DMS114 treated with DMSO at 0.1 percent for 48 hours (cell line): ENCODE data around the gene CDH5.

ENCODE experiments used
- DNase-seq: peaks from one replicate; lab custom pipeline; 2025; ENCODE audit not compliant: unreplicated experiment; lab: John Stamatoyannopoulos, UW

CDH5 gene

DNA sequence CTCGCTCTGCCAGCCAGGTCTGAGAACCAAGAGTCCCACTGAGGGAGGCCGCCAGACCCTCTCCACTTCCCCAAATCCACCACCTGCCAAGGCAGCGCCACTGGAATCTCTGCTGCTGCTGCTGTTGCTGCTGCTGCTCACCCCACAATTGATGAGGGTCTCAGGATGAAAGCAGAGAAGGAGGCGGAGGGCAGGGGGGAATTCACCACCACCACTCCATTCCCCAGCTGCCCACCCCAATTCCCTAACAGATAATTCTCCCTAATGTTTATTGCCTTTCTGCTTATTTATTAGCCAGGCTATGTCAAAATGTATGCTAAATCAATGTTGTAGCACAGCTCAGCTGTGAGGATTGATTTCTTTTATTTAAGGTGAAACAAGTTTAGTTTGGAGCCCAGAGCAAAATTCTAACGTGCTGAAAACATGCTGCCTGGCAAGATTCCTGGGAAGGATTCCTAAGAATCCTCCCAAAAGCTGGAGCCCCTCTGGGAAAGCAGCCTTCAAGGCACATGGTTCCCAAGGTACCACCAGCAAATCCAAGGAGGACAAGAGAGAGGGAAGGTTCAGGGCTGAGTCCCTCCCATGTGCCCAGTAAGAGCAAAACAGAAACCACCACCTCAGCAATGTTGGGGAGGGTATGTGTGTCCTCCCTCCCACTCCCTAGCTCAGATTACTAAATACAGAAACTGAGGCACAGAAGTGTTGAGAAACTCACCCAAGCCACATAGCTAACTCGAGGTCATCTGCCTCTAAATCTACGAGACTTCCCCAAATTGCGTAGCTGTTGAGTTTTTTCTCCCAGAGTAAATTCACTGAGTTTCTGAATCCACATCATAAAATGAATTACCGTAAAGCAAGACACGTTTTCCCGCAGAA is 12.2 kb upstream of the CDH5 start:
- no peak for DNase-seq

DNA sequence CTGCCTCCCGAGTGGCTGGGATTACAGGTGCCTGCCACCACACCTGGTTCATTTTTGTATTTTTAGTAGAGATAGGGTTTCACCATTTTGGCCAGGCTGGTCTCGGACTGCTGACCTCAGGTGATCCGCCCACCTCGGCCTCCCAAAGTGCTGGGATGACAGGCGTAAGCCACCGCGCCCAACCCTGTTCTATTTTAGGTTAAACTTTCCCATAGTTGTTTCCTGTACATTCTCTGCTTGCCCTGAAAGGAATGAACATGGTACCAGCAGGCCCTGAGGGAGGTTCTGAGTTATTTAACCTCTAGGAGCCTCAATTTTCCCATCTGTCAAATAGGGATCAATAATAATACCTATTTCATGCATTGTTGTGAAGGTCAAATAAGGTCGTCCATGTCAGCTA is 11.0 kb upstream of the CDH5 start:
- no peak for DNase-seq

DNA sequence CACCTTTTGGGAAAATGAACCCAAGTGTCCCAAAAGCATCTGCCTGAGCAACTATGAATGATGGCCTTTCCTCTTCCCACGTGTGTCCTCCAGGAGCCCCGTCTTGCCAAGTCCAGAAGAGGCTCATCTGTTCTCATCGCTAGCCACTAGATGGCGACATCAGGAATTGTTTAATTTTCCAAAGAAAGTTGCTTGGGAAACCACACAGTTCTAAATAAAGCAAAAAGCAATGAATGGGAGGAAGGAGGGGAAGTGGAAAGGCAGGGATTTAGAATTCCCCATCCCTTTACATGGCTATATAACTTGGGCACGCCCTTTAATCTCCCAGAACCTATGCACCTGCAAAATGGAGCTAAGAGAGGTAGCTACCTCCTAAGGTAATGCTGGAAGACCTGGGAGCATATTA is 9.0 kb upstream of the CDH5 start:
- peak; percentile 78 for DNase-seq

DNA sequence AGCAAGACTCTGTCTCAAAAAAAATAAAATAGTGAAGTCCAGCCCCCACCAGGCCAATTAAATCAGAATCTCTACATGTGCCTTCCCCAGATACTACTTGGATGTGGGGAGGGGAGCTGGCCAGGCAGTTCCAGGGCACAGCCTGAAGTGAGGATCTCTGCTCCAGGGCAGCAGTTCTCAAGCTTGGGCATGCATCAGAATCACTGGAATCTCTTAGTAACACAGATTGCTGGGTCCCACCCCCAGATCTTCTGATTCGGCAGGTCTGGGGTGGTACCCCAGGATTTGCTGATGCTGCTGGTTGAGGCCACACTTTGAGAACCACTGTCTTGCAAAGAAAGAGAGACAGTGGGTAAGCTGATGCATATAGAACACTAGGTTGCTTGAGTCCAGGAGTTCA is 8.3 kb upstream of the CDH5 start:
- DNase-seq, result no peak

DNA sequence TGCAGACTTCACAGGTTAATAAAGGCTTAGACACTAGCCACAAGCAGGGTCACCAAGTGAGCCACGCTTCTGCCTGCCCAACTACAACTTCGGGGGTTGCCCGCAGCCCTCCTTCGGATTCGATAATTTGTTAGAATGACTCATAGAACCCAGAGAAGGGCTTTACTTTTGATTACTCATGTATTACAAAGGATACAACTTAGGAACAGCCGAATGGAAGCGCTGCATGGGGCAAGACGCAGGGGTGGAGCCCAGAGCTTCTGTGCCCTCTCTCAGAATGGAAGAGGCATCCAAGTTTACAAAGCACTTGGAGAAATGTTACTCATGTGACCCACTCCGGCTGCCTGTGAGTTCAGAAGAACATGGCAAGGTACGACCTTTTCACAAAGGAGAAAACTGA is 7.5 kb upstream of the CDH5 start:
- no peak for DNase-seq

DNA sequence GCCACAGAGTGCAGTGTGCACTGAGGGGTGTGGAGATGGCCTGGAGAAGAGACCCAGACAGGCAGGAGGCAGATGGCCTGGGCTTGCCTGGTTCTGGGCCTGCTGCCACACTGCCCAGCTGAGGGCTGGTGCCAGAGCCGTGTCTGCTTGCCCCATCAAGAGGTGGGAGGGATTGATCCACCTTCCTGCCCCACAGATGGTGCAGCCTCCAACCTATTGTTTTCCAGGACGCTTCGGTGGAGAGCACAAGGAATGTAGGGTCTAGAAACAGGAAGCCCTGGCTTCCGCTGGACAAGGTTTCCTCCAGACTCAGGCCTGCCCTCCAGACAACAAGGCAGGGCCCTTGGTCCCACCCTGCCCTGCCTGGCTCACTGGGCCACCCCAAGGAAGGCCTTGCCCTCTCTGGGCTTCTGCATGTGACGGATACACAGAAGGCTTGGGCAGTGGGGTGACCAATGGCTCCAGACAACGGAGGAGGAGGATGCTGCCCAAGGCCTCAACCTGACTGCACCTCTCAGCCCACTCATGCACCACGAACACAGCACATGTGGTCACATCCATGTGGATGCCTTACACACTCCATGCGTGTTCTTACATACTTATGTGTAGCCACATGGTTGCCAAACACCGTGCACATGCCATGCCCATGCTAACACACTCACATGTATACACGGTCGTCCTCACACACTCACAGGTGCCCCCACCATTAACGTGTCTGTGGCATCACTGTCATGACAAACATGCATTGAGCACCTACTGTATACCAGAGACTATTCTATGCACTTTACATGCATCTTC is 6.5 kb upstream of the CDH5 start:
- DNase-seq, result no peak

DNA sequence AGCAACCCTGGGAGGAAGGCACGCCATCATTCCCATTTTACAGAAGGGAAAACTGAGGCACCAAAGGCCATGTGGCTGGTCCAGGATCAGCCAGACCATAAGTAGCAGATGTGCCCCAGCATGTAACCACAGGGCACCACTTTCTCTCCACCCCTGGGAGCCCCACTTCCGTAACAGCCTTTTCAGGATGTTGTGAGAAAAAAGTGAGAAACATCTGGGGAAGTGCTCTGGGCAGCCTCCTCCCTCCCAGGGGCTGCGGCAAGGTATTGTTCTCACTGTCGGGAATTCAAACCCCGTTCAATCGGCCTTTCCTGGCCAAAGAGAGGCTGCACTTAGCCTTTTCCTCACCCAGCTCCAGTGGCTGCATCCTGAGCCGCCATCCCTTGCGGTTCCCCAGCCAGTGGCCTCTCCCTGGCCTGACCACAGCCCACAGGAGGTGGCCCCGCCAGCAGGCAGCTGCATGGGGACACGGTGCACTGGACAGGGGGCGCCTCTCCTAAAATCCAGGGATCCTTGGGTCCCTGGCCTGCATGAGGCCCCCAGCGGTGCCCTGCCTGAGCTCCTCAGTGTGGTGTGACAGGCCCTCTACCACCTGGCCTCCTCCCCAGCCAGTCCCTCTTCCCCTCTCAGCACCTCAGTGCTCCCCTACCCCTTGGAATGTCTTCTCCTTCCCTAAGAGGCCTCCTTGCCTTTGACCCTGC is 5.7 kb upstream of the CDH5 start:
- no peak for DNase-seq

DNA sequence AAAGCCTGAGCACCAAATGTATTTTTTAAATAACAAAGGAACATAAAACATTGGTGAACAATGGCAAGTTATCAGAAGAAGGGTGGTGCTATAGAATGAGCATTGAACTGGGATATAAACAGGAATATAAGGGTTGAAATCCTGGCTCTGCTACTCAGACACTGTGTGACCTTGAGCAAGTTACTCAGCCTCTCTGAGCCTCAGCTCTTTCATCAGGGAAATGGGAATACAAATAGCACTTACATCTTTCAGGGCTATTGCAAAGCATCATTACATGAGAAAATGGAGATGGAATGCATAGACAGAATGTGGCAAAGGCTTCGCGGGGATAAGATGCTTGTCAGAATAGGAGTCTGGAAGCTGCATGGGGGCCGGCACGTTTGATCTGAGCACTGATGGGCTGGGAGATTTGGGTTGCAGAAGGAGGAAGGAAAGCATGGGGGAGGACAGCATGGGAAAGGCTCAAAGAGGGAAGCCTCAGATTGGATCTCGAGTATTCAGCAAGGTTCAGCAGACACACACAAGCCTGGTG is 4.8 kb upstream of the CDH5 start:
- DNase-seq, result no peak

DNA sequence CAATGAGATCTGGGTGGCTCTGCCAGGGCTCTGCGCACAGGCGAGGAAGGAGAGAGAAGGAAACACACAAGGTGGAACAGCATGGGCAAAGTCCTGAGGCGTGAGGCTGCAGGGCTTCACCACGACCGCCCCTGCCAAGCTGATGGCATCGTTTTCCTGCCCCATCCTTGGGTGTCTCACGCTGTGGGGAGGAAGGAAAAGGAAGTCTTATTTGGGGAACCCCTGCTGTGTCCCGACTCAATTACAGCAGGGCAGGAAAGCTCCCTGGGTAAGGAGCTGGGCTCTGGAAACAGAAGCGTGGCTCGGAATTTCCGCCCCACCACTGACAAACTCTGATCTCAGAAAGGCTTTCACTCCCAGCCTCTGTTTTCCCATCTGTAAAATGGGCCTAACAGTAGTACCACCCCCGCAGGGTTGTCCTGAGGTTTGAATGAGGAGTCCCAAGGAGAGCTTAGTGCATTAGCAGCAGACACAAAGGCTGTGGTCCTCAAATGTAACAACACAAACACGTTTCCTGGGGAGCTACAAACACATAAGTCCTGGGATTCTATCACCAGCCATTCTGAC is 3.2 kb upstream of the CDH5 start:
- DNase-seq, result no peak

DNA sequence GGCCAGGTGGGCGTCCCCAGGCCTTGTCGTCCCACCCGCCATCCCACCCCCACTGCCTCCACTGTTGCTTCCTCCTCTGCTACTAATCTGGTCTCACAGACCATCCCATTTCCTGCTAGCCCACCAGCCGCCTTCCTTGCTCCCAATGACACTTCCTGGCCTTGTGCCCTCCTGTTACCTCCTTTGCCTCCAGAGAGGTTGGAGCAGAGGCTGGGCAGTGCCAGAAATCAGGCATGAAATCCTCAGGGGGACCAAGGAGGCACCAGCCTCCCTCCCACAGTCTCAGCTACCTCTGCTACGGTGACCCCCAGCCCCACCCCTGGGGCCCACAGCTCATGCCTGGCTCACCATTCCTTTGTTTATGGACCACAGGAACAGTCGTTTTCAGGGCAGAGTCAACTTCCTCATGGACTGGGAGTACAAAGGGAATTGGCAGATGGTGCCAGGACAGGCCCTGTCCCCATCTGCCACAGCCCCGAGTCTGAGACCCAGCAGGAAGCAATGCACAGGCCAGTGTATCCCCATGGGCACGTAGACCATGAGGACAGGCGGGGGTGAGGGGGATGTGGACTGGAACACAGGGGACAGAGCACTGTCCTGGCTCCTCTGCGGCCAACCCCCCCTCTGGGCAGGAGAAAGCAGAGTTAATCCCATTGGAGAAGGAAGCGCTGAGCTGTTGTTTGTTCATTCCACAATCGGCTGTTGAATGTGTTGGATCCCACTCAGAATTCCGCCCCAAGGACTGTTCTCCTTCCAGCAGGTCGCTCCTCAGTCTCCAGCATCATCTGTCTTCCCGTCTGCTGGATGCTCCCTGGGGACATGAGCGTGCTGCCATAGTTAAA is 2.2 kb upstream of the CDH5 start:
- no peak for DNase-seq

DNA sequence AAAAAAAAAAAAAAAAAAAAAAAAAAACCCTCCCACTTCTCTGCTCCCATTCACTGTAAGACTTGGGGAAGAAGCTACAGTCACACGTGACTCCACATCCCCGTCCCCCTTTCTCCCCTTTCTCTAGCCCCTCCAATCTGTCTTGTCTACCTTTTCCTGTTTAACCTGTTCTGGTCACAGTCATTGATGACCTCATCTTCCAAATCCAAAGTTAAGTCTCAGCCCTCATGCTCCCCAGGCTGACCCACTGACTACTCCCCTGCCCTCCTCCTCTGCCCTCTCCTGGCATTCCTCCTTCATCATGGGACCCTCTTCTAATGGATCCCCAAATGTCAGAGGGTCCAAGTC is 1.6 kb upstream of the CDH5 start:
- DNase-seq, result no peak

DNA sequence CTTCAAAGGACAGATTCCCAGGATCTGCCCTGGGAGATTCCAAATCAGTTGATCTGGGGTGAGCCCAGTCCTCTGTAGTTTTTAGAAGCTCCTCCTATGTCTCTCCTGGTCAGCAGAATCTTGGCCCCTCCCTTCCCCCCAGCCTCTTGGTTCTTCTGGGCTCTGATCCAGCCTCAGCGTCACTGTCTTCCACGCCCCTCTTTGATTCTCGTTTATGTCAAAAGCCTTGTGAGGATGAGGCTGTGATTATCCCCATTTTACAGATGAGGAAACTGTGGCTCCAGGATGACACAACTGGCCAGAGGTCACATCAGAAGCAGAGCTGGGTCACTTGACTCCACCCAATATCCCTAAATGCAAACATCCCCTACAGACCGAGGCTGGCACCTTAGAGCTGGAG is 840 bp upstream of the CDH5 start:
- no peak for DNase-seq

DNA sequence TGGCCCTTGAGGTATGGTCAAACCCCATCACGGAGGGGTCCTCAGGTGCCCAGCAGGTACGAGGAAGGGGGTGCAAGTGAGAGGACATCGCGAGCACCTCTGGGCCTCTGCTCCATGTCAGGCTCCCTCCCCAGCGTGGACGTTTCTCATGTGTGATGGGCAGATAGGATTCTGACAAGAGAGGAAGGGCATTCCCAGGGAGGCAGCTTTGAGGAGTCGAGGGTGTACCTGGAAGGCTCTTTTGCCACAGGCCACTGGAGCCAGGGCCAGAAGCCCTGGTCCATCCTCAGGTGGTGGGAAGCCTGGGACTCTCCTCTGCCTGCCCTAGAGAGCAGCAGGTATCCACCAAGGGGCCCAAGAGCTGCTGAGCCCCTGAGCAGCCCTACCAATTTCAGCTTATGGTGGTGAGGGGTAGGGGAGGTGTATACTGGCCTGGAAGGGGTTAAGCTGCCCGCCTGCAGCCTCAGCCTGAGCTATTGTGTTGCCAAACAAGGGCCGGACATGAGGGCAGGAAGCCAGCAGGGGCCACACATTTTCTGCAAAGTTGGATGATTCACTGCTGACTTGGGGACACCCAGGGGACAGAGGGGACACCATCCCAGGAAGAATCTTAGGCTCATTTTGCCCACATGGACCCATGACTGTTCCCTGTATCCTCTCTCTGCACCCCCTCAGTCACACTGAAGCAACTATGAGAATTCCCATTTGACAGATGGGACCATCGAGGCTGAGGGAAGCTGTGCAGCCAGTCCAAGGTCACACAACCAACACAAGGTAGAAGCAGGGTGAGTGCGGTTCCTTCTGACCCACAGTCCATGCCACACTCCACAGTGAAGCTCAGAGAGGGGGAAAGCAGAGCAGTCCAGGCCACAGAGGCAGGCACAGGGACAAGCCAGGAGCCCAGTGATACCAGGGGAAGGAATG is 1.7 kb downstream of the CDH5 start:
- DNase-seq, result no peak

DNA sequence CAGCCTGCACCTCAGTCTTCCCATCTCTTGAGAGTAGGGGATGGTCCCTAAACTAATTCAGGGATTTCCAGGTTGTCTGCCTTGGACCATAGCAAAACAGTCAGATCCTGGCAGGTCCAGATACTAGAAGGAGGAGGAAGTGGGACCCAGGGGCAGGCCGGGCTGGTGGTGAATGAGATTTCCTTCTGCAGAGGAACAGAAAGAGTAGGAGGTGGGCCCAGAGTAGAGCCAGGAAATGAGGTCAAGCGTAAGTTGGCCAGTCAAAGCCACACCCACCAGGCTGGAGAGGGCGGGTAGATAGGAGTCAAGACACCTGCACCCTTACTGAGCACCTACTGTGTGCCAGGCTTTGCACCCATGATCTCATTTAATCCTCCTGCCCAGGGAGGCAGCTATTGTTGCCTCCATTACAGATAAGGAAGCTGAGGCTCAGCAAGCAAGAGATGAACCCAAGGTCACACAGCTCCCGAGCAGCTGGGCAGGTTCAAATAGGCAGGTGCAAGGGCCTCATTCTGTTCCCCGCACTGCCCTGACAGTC is 2.6 kb downstream of the CDH5 start:
- no peak for DNase-seq

DNA sequence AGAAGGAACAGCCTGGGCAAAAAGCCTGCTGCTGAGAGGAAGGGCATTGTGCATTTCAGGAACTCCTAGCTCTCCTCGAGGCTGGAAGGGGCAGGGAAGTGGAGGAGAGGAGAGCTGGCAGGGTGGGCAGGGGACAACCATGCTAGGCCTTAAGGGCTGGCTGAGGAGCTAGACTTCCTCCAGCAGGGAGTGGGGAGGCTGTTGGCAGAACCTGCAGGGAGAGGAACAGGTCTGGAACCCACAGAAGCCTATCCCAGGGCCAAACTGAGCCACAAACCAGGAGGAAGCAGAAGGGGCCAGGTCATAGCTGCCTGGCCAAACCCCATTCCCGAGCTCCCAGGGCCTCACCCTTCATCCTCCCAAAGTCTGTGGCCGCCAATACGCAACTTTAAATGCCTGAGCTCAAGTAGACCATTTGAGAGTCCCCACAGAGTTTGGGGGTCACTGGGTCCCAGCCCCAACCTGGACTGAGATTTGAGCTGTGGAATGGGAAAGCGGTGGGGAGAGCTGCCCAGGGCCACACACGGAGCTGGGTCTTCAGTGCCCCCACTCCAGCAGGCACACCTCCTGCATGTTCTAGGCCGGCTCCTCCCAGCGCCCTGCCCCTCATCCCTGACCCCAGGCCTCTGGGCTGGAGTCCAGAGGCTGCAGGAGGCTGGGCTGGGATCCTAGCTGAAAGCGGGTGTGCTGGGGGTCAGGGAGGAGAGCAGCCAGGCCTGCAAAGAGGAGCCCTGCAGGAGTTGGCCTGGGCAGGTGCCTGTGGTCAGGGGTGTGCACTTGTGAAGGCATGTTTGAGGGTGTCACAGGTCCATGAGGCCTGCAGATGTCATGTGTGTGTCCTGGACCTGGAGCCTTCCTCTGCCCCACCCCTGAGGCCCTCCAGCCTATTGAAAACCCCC is 4.5 kb downstream of the CDH5 start:
- DNase-seq, result no peak

DNA sequence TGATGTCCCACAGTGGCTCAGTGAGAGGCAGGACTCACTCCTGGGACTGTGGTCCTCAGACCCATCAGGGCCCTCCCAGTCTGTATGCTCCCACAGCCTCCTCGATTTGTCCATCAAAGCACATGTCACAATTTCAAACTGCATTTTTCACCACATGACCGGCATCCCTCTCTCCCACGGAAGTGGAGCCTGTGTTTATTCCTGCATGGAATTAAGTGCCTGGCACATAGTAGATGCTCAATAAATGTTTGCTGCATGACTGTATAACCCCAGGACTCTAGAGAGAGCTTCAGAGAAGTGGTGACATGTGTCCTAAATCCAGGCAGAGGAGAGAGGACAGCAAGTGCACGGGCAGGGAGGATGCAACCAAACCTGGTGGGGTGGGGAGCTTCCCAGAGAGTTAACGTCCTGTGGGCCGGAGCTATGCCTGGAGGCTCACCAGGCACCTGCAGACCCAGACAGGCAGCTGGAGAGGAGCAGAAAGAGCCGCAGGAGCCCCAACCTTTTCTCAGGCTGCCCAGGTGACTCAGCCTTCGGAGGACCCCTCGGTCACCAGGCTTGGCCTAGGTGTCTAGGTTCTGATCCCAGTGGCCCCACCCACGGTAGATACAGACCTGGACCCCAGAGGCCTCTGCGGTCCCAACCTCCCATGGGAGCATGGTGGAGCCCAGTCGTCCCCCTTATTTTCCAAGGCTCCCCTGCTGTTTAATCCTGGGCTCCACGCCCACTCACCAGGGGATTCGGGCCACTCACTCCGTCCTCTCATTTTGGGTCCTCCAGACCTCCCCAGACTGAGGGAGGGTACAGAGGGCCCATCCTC is 5.8 kb downstream of the CDH5 start:
- no peak for DNase-seq

DNA sequence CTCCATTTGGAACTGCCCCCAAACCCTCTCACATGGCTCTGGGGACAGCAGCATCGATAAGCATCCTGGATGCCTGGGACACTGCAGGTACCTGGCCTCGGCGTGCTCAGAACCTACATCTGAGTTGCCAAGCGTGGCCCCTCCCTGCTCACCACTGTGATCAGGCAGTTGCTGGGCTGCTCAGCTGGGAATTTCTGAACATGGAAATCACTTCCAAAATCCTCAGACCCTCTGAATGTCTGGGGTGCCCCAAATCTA is 6.3 kb downstream of the CDH5 start:
- DNase-seq, result no peak

DNA sequence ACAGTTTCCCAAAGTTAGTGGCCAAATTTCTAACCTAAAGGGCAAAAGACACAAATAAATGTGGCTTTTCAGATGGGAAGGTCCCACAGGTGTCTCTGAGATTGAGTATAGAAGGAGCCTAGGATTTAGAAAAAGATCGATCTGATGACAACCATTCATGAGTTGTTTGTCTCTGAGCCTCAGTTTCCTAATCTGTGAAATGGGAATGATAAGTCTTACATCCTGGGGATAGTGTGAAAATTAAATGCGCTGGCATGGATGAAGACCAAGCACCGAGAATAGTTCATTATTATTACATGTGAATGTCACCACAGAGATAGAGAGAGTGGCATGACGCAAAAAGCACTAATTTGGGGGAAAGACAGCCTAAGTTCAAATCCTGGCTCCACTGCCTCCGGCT is 7.2 kb downstream of the CDH5 start:
- no peak for DNase-seq
